Neural cell (in vitro differentiated cells): Measurements from ENCODE around the gene FCHSD2. TPM values are rescaled to one million over a fixed set of nuclear protein-coding genes. Genes with fewer than 3 reads are reported as not detected.

Experiments
- H2AFZ ChIP-seq: fragments of 200-600, 300-800 bp; sonication (generic), shearing (Covaris generic); 2 replicates; pipeline ENCODE4 v1.6.0; 2014; ENCODE audit warnings: low read depth, mild to moderate bottlenecking, antibody characterized with exemption, low read length, moderate library complexity
- H3F3A ChIP-seq: fragments of 200-600 bp; shearing (Covaris generic); 2 replicates; pipeline ENCODE4 v1.6.1; 2016; ENCODE audit warnings: mild to moderate bottlenecking, moderate library complexity, mixed read lengths, antibody characterized with exemption, low read length; ENCODE audit not compliant: insufficient read depth, poor library complexity, severe bottlenecking
- H3K27ac ChIP-seq: fragments of 200-600, 300-800 bp; sonication (generic), shearing (Covaris generic); 2 replicates; pipeline ENCODE4 v1.5.1; 2014; ENCODE audit warnings: mild to moderate bottlenecking, low read length, moderate library complexity
- H3K27me3 ChIP-seq: fragments of 300-800, 200-600 bp; sonication (generic), shearing (Covaris generic); 2 replicates; pipeline ENCODE4 v1.6.0; 2014; ENCODE audit warnings: mild to moderate bottlenecking, low read depth, low read length, moderate library complexity; ENCODE audit not compliant: insufficient read depth
- H3K36me3 ChIP-seq: fragments of 300-800, 200-600 bp; sonication (generic), shearing (Covaris generic); 2 replicates; pipeline ENCODE4 v1.5.1; 2014; ENCODE audit warnings: mild to moderate bottlenecking, antibody characterized with exemption, low read length, moderate library complexity; ENCODE audit not compliant: insufficient read depth
- H3K4me2 ChIP-seq: fragments of 300-800, 200-600 bp; sonication (generic), shearing (Covaris generic); 2 replicates; pipeline ENCODE4 v1.6.0; 2014; ENCODE audit warnings: mild to moderate bottlenecking, low read length
- H3K4me3 ChIP-seq: fragments of 300-800, 200-600 bp; sonication (generic), shearing (Covaris generic); 2 replicates; pipeline ENCODE4 v1.5.1; 2014; ENCODE audit warnings: mild to moderate bottlenecking, low read length, moderate library complexity
- H3K79me2 ChIP-seq: fragments of 200-600 bp; shearing (Covaris generic); replicated peaks from 2 replicates; pipeline ENCODE4 v1.6.0; 2014; ENCODE audit warnings: mild to moderate bottlenecking, low read length, moderate library complexity; ENCODE audit not compliant: insufficient read depth
- H3K9ac ChIP-seq: fragments of 300-800, 200-600 bp; sonication (generic), shearing (Covaris generic); 2 replicates; pipeline ENCODE4 v1.6.1; 2016; ENCODE audit warnings: mild to moderate bottlenecking, low read length, mixed read lengths
- H3K9me2 ChIP-seq: fragments of 200-600 bp; shearing (Covaris generic); 2 replicates; pipeline ENCODE4 v1.6.1; 2016; ENCODE audit warnings: mild to moderate bottlenecking, low read length, mixed read lengths; ENCODE audit not compliant: insufficient read depth
- H3K9me3 ChIP-seq: fragments of 200-600, 300-800 bp; sonication (generic), shearing (Covaris generic); 2 replicates; pipeline ENCODE4 v1.6.1; 2016; ENCODE audit warnings: mild to moderate bottlenecking, mixed run types, low read length, moderate library complexity, mixed read lengths
- H4K20me1 ChIP-seq: fragments of 200-600 bp; shearing (Covaris generic); 2 replicates; pipeline ENCODE4 v1.6.1; 2016; ENCODE audit warnings: mild to moderate bottlenecking, mixed run types; ENCODE audit not compliant: insufficient read depth
- CTCF ChIP-seq: fragments of 450-650 bp; IDR thresholded peaks from 2 replicates; pipeline ENCODE4 v1.5.1; 2014; ENCODE audit warnings: antibody characterized with exemption, mild to moderate bottlenecking, moderate library complexity; ENCODE audit not compliant: poor library complexity, severe bottlenecking
- EP300 ChIP-seq: fragments of 450-650 bp; conservative IDR thresholded peaks from 2 replicates; pipeline ENCODE4 v1.6.1; 2014; ENCODE audit warnings: antibody characterized with exemption, mild to moderate bottlenecking, moderate library complexity; ENCODE audit not compliant: poor library complexity, severe bottlenecking
- EZH2 ChIP-seq: fragments of 200-600, 300-800 bp; shearing (Covaris generic), sonication (generic); IDR thresholded peaks from 2 replicates; pipeline ENCODE4 v1.6.1; 2014; ENCODE audit warnings: antibody characterized with exemption, low read length, borderline replicate concordance, mild to moderate bottlenecking; ENCODE audit not compliant: insufficient read depth, poor library complexity, severe bottlenecking
- MXI1 ChIP-seq: fragments of 450-650 bp; conservative IDR thresholded peaks from 2 replicates; pipeline ENCODE4 v1.6.1; 2014; ENCODE audit warnings: antibody characterized with exemption, mild to moderate bottlenecking; ENCODE audit not compliant: poor library complexity, severe bottlenecking
- POLR2AphosphoS5 ChIP-seq: IDR thresholded peaks from 2 replicates; pipeline ENCODE4 v1.6.1; 2012
- RAD21 ChIP-seq: fragments of 450-650 bp; conservative IDR thresholded peaks from 2 replicates; pipeline ENCODE4 v1.6.1; 2014; ENCODE audit warnings: antibody characterized with exemption, mild to moderate bottlenecking, moderate library complexity
- REST ChIP-seq: IDR thresholded peaks from 2 replicates; pipeline ENCODE4 v1.6.1; 2012; ENCODE audit warnings: borderline replicate concordance
- SMC3 ChIP-seq: fragments of 450-650 bp; conservative IDR thresholded peaks from 2 replicates; pipeline ENCODE4 v1.6.1; 2014; ENCODE audit warnings: antibody characterized with exemption, mild to moderate bottlenecking, moderate library complexity; ENCODE audit not compliant: poor library complexity
- TAF1 ChIP-seq: IDR thresholded peaks from 2 replicates; pipeline ENCODE4 v1.6.1; 2012; ENCODE audit warnings: low read depth
- polyA plus RNA-seq: library from polyadenylated mRNA; depleted of rRNA; stranded (reverse); fragments of >200 nt; gene quantifications from 2 replicates; pipeline ENCODE4 v1.2.3, GENCODE V29; 2014

Gene FCHSD2
- polyA plus RNA-seq, 1 donor from 2014 or later: 40.8 TPM

GRCh38 chr11:72808331-72808798 is 333.8 kb downstream of the FCHSD2 start:
- TF ChIP-seq CTCF (no peak), MXI1 (no peak), EP300 (no peak), RAD21 (no peak), SMC3 (no peak), POLR2AphosphoS5 (no peak), REST (no peak), TAF1 (no peak), EZH2 (no peak)
- Histone ChIP-seq H3K79me2 (no peaks in the 10 kb centered on the region), H2AFZ (no peak overlapping the region), H3K36me3 (no peaks in the 10 kb centered on the region), H3K27me3 (no peaks in the 10 kb centered on the region), H3F3A (no peaks in the 10 kb centered on the region), H3K4me3 (no peak overlapping the region), H3K9me2 (no peaks in the 10 kb centered on the region), H3K4me2 (no peak overlapping the region), H3K9ac (no peak overlapping the region), H4K20me1 (no peaks in the 10 kb centered on the region), H3K9me3 (no peaks in the 10 kb centered on the region), H3K27ac (no peak overlapping the region)

- H4K20me1 ChIP-seq: no peaks in the 10 kb centered on the region
- no peaks in the 10 kb centered on the region for H3K9me2 ChIP-seq
- H3K27me3 ChIP-seq: no peaks in the 10 kb centered on the region
- no peak overlapping the region for H3K4me2 ChIP-seq
- TF ChIP-seq POLR2AphosphoS5 (no peak), EZH2 (no peak), EP300 (no peak), RAD21 (no peak), TAF1 (no peak), CTCF (no peak), REST (no peak)
- H3K79me2 ChIP-seq: no peaks in the 10 kb centered on the region
- H3K27ac ChIP-seq: no peak overlapping the region
- no peaks in the 10 kb centered on the region for H3K9me3 ChIP-seq
- no peak overlapping the region for H3K9ac ChIP-seq
- no peaks in the 10 kb centered on the region for H3K36me3 ChIP-seq
- H2AFZ ChIP-seq: no peak overlapping the region
- no peak overlapping the region for H3K4me3 ChIP-seq
- H3F3A ChIP-seq: no peaks in the 10 kb centered on the region
Observed at GRCh38 chr11:72807792-72808191, 334.3 kb downstream of the FCHSD2 start.
